ENCODE results near the gene PRKG1. TPM values are rescaled to one million over a fixed set of nuclear protein-coding genes. Genes with fewer than 3 reads are reported as not detected.
A peak's percentile ranks its signal among the peaks of the same experiment; 100 is the strongest.

The PRKG1 gene
- total RNA-seq, 4 donors from 2014 or later: 24.5 to 46.1 (median 37.1) TPM

DNA sequence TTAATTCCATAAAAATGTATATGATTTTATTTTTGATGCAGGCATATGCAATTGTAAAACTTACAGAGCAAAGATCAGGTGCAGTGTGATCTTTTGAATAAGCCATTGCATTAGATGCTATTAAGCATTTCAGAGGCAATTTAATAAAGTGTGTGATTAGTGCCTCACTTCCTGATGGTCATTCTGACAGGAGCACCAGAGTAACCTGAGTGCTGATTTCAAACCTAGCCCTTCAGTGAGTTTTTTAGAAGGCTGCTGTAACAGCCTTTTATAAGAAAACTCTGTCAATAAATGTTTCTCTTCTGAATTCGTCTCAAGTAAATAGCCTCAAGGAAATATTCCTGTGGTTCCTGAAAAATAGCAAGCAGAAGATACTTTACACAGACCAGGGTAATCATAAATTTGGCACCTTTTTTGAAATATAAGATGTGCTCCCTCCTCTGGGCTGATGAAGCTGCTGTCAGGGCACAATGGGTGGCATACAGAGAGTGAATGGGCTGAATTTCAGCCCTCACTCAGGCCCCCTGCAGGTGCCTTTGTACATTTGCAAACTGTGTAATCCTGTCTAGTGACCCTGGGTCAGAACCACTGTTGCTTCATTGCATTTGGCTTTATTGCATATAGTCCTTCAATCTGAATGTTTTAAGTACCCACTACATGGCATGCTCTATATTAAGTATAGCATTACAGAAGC is 818.8 kb downstream of the PRKG1 start:
- intact Hi-C loops (cut with DNase I): no loop called here
- TF ChIP-seq EP300 (IDR thresholded peaks at IDR 0.05): no peak
- no peak for TF ChIP-seq POLR2A (IDR thresholded peaks at IDR 0.05; ENCODE audit: low read depth)
- no peak for TF ChIP-seq POLR2AphosphoS5 (IDR thresholded peaks at IDR 0.05)
- TF ChIP-seq, protein P1, sequence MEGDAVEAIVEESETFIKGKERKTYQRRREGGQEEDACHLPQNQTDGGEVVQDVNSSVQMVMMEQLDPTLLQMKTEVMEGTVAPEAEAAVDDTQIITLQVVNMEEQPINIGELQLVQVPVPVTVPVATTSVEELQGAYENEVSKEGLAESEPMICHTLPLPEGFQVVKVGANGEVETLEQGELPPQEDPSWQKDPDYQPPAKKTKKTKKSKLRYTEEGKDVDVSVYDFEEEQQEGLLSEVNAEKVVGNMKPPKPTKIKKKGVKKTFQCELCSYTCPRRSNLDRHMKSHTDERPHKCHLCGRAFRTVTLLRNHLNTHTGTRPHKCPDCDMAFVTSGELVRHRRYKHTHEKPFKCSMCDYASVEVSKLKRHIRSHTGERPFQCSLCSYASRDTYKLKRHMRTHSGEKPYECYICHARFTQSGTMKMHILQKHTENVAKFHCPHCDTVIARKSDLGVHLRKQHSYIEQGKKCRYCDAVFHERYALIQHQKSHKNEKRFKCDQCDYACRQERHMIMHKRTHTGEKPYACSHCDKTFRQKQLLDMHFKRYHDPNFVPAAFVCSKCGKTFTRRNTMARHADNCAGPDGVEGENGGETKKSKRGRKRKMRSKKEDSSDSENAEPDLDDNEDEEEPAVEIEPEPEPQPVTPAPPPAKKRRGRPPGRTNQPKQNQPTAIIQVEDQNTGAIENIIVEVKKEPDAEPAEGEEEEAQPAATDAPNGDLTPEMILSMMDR (IDR thresholded peaks at IDR 0.05): no peak
- WGBS: 90% methylated on average over 1 of the region's 1 CpG
- H3K27ac ChIP-seq (replicated peaks in 1 of 4): no peak overlapping the region
- no peak overlapping the region for H3K4me3 ChIP-seq
- DNase-seq (ENCODE audit: extremely low spot score): no peak
- H3K9me3 ChIP-seq: no peaks in the 10 kb centered on the region
- H3K36me3 ChIP-seq: no peaks in the 10 kb centered on the region
- H3K27me3 ChIP-seq: no peaks in the 10 kb centered on the region
- peaks cover 0 to 16% (median 5%) of the 10 kb centered on the region in 4 donors for H3K4me1 ChIP-seq

DNA sequence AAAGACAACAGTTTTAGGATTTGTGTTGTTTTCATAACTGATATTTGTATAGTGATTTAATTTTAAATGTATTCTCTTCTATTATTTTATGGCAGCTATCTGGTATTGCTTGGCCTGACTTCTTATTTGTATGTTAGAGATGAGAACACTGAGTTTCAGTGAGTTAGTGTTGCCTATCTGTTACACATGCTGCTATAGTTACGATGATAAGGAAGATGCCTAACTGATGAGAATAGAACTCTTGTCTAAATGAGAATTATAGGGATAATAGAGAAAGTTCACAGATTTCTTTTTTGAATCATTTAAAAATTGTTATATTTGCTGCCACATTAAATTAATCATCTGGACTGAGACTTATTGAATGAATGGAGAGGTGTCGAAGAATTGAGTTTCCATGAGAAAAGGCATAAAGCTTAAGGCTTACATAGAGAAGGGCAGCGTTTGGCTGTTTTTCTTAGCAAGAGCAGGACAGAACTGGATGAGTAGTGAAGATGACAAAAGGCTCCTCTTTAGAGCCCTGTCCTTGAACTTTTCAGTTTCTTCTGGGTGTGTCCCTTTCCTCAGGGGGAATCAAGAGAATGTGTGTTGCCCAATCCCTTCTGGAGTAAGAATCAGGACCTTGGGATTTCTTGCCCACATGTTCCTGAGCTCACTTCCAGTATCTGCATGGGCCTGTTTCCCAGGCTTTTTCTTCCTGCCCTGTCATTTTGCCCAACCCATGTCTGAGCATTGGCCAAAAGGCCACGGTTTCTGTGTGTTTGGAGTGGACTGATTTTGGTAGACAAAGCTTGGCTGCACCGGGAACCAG is 820.7 kb downstream of the PRKG1 start:
- peak overlapping the region in 3 of 4 donors; percentile 0 to 62 (median 37) for H3K27ac ChIP-seq (replicated peaks in 1 of 4)
- no peaks in the 10 kb centered on the region for H3K9me3 ChIP-seq
- 59% methylated on average over 5 of the region's 5 CpGs for WGBS
- peak; percentile 93 for DNase-seq (ENCODE audit: extremely low spot score)
- peaks cover 0 to 16% (median 5%) of the 10 kb centered on the region in 4 donors for H3K4me1 ChIP-seq
- no peaks in the 10 kb centered on the region for H3K27me3 ChIP-seq
- H3K36me3 ChIP-seq: no peaks in the 10 kb centered on the region
- intact Hi-C loops (cut with DNase I): no loop called here
- H3K4me3 ChIP-seq: no peak overlapping the region
- TF ChIP-seq POLR2A (IDR thresholded peaks at IDR 0.05; ENCODE audit: low read depth): no peak
- TF ChIP-seq, protein P1 (IDR thresholded peaks at IDR 0.05): no peak
- peak; percentile 31 for TF ChIP-seq EP300 (IDR thresholded peaks at IDR 0.05)
- TF ChIP-seq POLR2AphosphoS5 (IDR thresholded peaks at IDR 0.05): peak; percentile 34 to 70

DNA sequence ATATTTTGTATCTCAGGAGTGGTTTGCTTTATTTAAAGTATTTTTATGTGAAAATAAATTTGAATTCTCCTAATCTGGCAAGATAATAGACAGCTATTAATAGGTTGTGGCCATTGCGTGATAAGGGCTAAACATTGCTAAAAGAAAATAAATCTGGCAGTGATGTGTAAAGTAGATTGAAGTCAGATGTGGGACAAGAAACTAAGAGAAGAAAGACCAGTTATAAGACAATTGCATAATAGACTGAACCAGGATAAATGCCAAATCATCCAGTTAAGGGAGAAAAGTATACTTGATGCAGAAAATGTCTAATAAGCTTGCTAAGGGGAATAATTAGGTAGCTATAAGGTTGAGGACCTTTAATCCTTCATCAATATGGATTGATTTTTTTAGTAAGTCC is 822.6 kb downstream of the PRKG1 start:
- 70% methylated on average over 1 of the region's 1 CpG for whole genome bisulfite sequencing
- H3K27ac ChIP-seq (replicated peaks in 1 of 4): peak overlapping the region in 1 of 4 donors; percentile 25
- no peaks in the 10 kb centered on the region for H3K27me3 ChIP-seq
- TF ChIP-seq EP300 (IDR thresholded peaks at IDR 0.05): no peak
- TF ChIP-seq, protein P1 (IDR thresholded peaks at IDR 0.05): no peak
- no peak for TF ChIP-seq POLR2A (IDR thresholded peaks at IDR 0.05; ENCODE audit: low read depth)
- TF ChIP-seq POLR2AphosphoS5 (IDR thresholded peaks at IDR 0.05): peak in 1 of 2 donors; percentile 19
- intact Hi-C loops (cut with DNase I): no loop called here
- no peak for DNase-seq (ENCODE audit: extremely low spot score)
- H3K9me3 ChIP-seq: no peaks in the 10 kb centered on the region
- H3K4me1 ChIP-seq: peaks cover 0 to 16% (median 5%) of the 10 kb centered on the region in 4 donors
- no peak overlapping the region for H3K4me3 ChIP-seq
- H3K36me3 ChIP-seq: no peaks in the 10 kb centered on the region

DNA sequence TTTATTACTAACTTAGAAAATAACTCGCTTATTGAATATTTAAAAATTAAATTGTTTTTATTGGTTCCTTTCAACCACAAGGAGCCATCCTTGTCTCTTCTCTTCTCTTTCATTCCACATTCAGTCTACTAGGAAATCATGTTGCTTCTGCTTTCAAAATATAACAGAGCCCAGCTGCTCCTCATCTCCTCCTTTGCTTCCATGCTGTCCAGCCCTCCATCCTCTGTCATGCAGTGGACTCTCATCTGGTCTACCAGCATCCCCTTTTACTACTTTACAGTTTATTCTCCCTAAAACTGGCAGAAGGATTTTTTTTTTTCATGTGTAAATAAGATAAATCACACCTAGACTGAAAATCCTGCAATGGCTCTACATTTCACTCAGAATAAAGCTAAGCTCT is 823.3 kb downstream of the PRKG1 start:
- H3K27ac ChIP-seq (replicated peaks in 1 of 4): peak overlapping the region in 1 of 4 donors; percentile 25
- peaks cover 0 to 16% (median 5%) of the 10 kb centered on the region in 4 donors for H3K4me1 ChIP-seq
- WGBS: 95% methylated on average over 1 of the region's 1 CpG

More for the DNA sequence above, 823.3 kb downstream of the PRKG1 start:
- no peak overlapping the region for H3K4me3 ChIP-seq
- DNase-seq (ENCODE audit: extremely low spot score): no peak
- intact Hi-C loops (cut with DNase I): no loop called here
- TF ChIP-seq, protein P1 (IDR thresholded peaks at IDR 0.05): no peak
- no peak for TF ChIP-seq POLR2A (IDR thresholded peaks at IDR 0.05; ENCODE audit: low read depth)
- TF ChIP-seq POLR2AphosphoS5 (IDR thresholded peaks at IDR 0.05): no peak
- H3K36me3 ChIP-seq: no peaks in the 10 kb centered on the region
- H3K9me3 ChIP-seq: no peaks in the 10 kb centered on the region
- H3K27me3 ChIP-seq: no peaks in the 10 kb centered on the region

All from esophagus muscularis mucosa (tissue), 4 donors.